Trophoblast cell (in vitro differentiated cells and primary cell): ENCODE data around the gene TMEM38A.
"Not testable (repeated sequence)": the region's sequence is repeated elsewhere in the genome, so short reads cannot be mapped to it uniquely, and the experiment has no call there.

Source experiments
- DNase-seq, 2 donors: peaks; one replicate each; pipeline ENCODE4 v3.0.0-alpha.2; 2016
- H2AFZ ChIP-seq: 2 replicates; pipeline ENCODE4 v1.6.1; 2013; ENCODE audit warnings: low read length, moderate library complexity, mild to moderate bottlenecking; ENCODE audit not compliant: insufficient read depth, poor library complexity
- H2AK5ac ChIP-seq: 2 replicates; pipeline ENCODE4 v1.6.1; 2013; ENCODE audit warnings: mild to moderate bottlenecking, low read length
- H2BK120ac ChIP-seq: 2 replicates; pipeline ENCODE4 v1.6.1; 2013; ENCODE audit warnings: low read length, mild to moderate bottlenecking, moderate library complexity; ENCODE audit not compliant: insufficient read depth, poor library complexity
- H2BK12ac ChIP-seq: 2 replicates; pipeline ENCODE4 v1.6.1; 2013; ENCODE audit warnings: mild to moderate bottlenecking, low read length, moderate library complexity
- H2BK5ac ChIP-seq: 2 replicates; pipeline ENCODE4 v1.6.1; 2013; ENCODE audit warnings: low read length, low read depth, moderate library complexity, mild to moderate bottlenecking; ENCODE audit not compliant: poor library complexity
- H3K14ac ChIP-seq: 2 replicates; pipeline ENCODE4 v1.6.1; 2013; ENCODE audit warnings: mild to moderate bottlenecking, low read length
- H3K18ac ChIP-seq: 2 replicates; pipeline ENCODE4 v1.6.1; 2013; ENCODE audit warnings: mild to moderate bottlenecking, low read length
- H3K23ac ChIP-seq: 2 replicates; pipeline ENCODE4 v1.6.1; 2013; ENCODE audit warnings: low read length
- H3K27ac ChIP-seq: 2 replicates; pipeline ENCODE4 v1.5.1; 2013; ENCODE audit warnings: low read depth, mild to moderate bottlenecking, inconsistent platforms, low read length, moderate library complexity
- H3K27me3 ChIP-seq: 2 replicates; pipeline ENCODE4 v1.6.1; 2013; ENCODE audit warnings: inconsistent platforms, mild to moderate bottlenecking, low read length, moderate library complexity; ENCODE audit not compliant: insufficient read depth
- H3K36me3 ChIP-seq, 2 experiments: 1 replicate in 1 of 2; 2 replicates in 1 of 2; pipeline ENCODE4 v1.6.1; 2013; ENCODE audit warnings: low read length in 2 of 2, mild to moderate bottlenecking in 2 of 2, moderate library complexity in 1 of 2; ENCODE audit not compliant: insufficient read depth in 2 of 2, control insufficient read depth in 1 of 2
- H3K4ac ChIP-seq: 2 replicates; pipeline ENCODE4 v1.6.1; 2013; ENCODE audit warnings: low read depth, mild to moderate bottlenecking, low read length, moderate library complexity
- H3K4me1 ChIP-seq, 2 experiments: 1 replicate in 1 of 2; 2 replicates in 1 of 2; pipeline ENCODE4 v1.6.1; 2013; ENCODE audit warnings: low read length in 2 of 2, mild to moderate bottlenecking in 2 of 2, moderate library complexity in 1 of 2; ENCODE audit not compliant: insufficient read depth in 2 of 2, control insufficient read depth in 1 of 2
- H3K4me2 ChIP-seq: 2 replicates; pipeline ENCODE4 v1.6.1; 2013; ENCODE audit warnings: inconsistent platforms, mild to moderate bottlenecking, low read length, moderate library complexity
- H3K4me3 ChIP-seq: 2 replicates; pipeline ENCODE4 v1.5.1; 2013; ENCODE audit warnings: mild to moderate bottlenecking, low read depth, low read length, inconsistent platforms
- H3K79me1 ChIP-seq: one replicate; pipeline ENCODE4 v1.6.1; 2013; ENCODE audit warnings: low read length
- H3K79me2 ChIP-seq: 2 replicates; pipeline ENCODE4 v1.6.1; 2013; ENCODE audit warnings: low read length, mild to moderate bottlenecking; ENCODE audit not compliant: control insufficient read depth, insufficient read depth, poor library complexity
- H3K9ac ChIP-seq: 2 replicates; pipeline ENCODE4 v1.6.1; 2013; ENCODE audit warnings: mild to moderate bottlenecking, low read length
- H3K9me3 ChIP-seq: 2 replicates; pipeline ENCODE4 v1.6.1; 2013; ENCODE audit warnings: low read depth, mild to moderate bottlenecking, control low read depth, inconsistent platforms, low read length; ENCODE audit not compliant: insufficient read depth
- H4K12ac ChIP-seq: 2 replicates; pipeline ENCODE4 v1.6.1; 2013; ENCODE audit warnings: low read depth, mild to moderate bottlenecking, low read length, moderate library complexity
- H4K8ac ChIP-seq: 2 replicates; pipeline ENCODE4 v1.6.1; 2013; ENCODE audit warnings: low read depth, mild to moderate bottlenecking, low read length, moderate library complexity
- H4K91ac ChIP-seq: one replicate; pipeline ENCODE4 v1.6.1; 2013; ENCODE audit warnings: low read depth, mild to moderate bottlenecking, low read length, moderate library complexity
- WGBS: extraction: QIAGEN DNeasy Blood & Tissue Kit; methylation state at CpG from one replicate; pipeline ENCODE4 v1.1.7; 2013; ENCODE audit warnings: missing lambda C conversion rate; ENCODE audit not compliant: insufficient read length, insufficient coverage; ENCODE audit errors: extremely low coverage; 5-methylcytosine and 5-hydroxymethylcytosine counted together

Gene TMEM38A

DNA sequence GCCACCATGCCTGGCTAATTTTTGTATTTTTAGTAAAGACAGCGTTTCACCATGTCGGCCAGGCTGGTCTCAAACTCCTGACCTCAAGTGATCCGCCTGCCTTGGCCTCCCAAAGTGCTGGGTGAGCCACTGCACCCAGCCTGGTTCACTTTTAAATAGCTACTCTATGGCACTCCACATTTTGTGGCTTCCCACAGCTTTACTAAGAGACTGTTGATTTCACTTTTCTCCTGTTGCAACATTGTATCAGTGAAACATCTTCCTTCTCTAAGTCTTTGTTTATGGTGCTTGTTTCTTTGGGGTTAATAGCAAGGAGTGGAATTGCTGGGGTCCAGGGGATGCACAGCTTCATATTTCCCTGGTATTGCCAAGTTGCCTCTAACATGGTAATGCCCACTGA lies 12.3 kb downstream of the TMEM38A start:
- no peak overlapping the region for H3K9ac ChIP-seq
- no peaks in the 10 kb centered on the region for H3K4me1 ChIP-seq
- no peak overlapping the region for H3K4me2 ChIP-seq
- no peak overlapping the region for H3K4ac ChIP-seq
- no peak overlapping the region for H3K14ac ChIP-seq
- H2AK5ac ChIP-seq, result no peak overlapping the region
- no peak overlapping the region for H2BK120ac ChIP-seq
- H4K12ac ChIP-seq, result no peak overlapping the region
- H4K91ac ChIP-seq, result no peak overlapping the region
- H2BK12ac ChIP-seq, result no peak overlapping the region
- WGBS, result no CpG with 5 or more reads among the region's 3 CpGs
- no peak for DNase-seq
- no peak overlapping the region for H4K8ac ChIP-seq
- H3K4me3 ChIP-seq, result no peak overlapping the region
- H3K27me3 ChIP-seq, result no peaks in the 10 kb centered on the region
- no peaks in the 10 kb centered on the region for H3K79me1 ChIP-seq
- no peak overlapping the region for H3K23ac ChIP-seq
- H3K18ac ChIP-seq, result no peak overlapping the region
- H3K9me3 ChIP-seq, result no peaks in the 10 kb centered on the region
- no peak overlapping the region for H2AFZ ChIP-seq
- no peak overlapping the region for H2BK5ac ChIP-seq
- H3K27ac ChIP-seq, result no peak overlapping the region
- peaks cover 0 to 3% of the 10 kb centered on the region in 2 experiments for H3K36me3 ChIP-seq
- H3K79me2 ChIP-seq, result no peaks in the 10 kb centered on the region

DNA sequence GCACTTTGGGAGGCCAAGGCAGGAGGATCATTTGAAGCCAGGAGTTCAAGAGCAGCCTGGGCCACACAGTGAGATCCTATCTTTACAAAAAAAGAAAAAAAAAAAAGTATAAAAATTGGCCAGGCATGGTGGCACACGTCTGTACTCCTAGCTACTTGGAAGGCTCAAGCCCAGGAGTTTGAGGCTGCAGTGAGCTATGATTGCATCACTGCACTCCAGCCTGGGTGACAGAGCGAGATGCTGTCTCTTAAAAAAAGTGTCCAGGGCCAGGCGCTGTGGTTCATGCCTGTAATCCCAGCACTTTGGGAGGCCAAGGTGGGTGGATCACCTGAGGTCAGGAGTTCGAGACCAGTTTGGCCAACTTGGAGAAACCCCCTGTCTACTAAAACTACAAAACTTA lies 12.9 kb downstream of the TMEM38A start:
- not testable (repeated sequence) for H2AK5ac ChIP-seq, H3K14ac ChIP-seq, H3K79me1 ChIP-seq, H3K4me3 ChIP-seq, H3K27me3 ChIP-seq, H4K91ac ChIP-seq, H3K4me2 ChIP-seq, H2BK12ac ChIP-seq, H3K36me3 ChIP-seq, H2BK5ac ChIP-seq, H3K79me2 ChIP-seq, H2AFZ ChIP-seq, H3K18ac ChIP-seq, H3K9ac ChIP-seq, H4K8ac ChIP-seq, DNase-seq, H3K9me3 ChIP-seq, H3K4ac ChIP-seq, H4K12ac ChIP-seq, H3K23ac ChIP-seq, H3K4me1 ChIP-seq, H3K27ac ChIP-seq, H2BK120ac ChIP-seq
- WGBS, result no CpG with 5 or more reads among the region's 4 CpGs

DNA sequence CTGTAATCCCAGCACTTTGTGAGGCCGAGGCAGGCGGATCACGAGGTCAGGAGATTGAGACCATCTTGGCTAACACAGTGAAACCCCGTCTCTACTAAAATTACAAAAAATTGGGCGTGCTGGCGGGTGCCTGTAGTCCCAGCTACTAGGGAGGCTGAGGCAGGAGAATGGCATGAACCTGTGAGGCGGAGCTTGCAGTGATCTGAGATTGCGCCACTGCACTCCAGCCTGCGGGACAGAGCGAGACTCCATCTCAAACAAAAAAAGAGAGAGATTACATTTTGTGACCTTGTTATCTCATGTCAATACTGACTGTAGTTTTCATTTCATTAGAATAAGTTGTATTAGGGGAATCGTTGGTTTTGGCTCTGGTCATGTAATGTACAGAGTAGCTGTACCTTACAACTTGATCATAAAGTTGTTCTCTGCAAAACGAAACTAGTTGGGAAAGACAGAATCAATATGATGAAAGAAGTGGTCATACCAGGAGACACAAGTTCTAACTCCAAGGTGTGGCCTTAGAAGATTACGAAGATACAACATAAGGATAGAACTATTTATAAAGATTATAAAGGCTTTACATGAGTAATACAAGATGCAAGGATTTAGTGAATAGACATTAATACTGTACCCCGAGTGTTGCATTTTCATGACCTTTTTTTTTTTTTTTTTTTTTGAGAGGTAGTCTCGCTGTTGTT lies 15.3 kb downstream of the TMEM38A start:
- Histone ChIP-seq H3K27ac (no peak overlapping the region), H4K12ac (no peak overlapping the region), H2BK5ac (no peak overlapping the region), H2BK12ac (no peak overlapping the region), H4K91ac (no peak overlapping the region), H4K8ac (no peak overlapping the region), H2BK120ac (no peak overlapping the region), H3K36me3 (peaks cover 0 to 3% of the 10 kb centered on the region in 2 experiments), H3K9ac (no peak overlapping the region), H3K4me1 (no peaks in the 10 kb centered on the region), H3K23ac (no peak overlapping the region), H3K79me2 (no peaks in the 10 kb centered on the region), H3K79me1 (no peaks in the 10 kb centered on the region), H3K14ac (no peak overlapping the region), H3K27me3 (no peaks in the 10 kb centered on the region), H2AK5ac (no peak overlapping the region), H3K4me2 (no peak overlapping the region), H3K4ac (no peak overlapping the region), H3K18ac (no peak overlapping the region), H3K4me3 (no peak overlapping the region), H3K9me3 (no peaks in the 10 kb centered on the region), H2AFZ (no peak overlapping the region)
- DNase-seq, result peak; percentile 70 to 86
- WGBS, result no CpG with 5 or more reads among the region's 15 CpGs

DNA sequence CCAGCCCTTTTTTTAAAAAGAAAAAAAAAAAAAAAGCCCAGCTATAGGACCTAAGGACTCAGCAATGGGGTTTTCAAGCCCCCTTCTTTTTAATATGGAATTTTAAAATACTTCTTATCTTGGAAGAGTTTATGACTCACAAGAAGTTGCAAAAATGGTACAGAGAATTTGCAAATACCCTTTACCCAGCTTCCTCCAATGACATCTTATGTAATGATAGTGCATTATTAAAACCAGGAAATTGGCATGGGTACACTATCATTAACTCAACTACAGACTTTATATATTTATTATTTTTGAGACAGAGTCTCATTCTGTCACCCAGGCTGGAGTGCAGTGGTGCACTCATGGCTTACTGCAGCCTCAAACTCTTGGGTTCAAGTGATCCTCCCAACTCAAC lies 16.1 kb downstream of the TMEM38A start:
- H4K12ac ChIP-seq, result no peak overlapping the region
- no peak overlapping the region for H2BK120ac ChIP-seq
- H2AK5ac ChIP-seq, result no peak overlapping the region
- H3K36me3 ChIP-seq, result no peaks in the 10 kb centered on the region
- no peak overlapping the region for H3K4me3 ChIP-seq
- H3K14ac ChIP-seq, result no peak overlapping the region
- no peak overlapping the region for H4K8ac ChIP-seq
- no peak overlapping the region for H3K4ac ChIP-seq
- no peak overlapping the region for H4K91ac ChIP-seq
- no peaks in the 10 kb centered on the region for H3K4me1 ChIP-seq
- peaks cover 4% of the 10 kb centered on the region for H3K9me3 ChIP-seq
- no peak overlapping the region for H2AFZ ChIP-seq
- no peak overlapping the region for H2BK12ac ChIP-seq
- H2BK5ac ChIP-seq, result no peak overlapping the region
- no peak overlapping the region for H3K9ac ChIP-seq
- no peaks in the 10 kb centered on the region for H3K79me1 ChIP-seq
- DNase-seq, result peak in 1 of 2 donors; percentile 48
- H3K27ac ChIP-seq, result no peak overlapping the region
- no peaks in the 10 kb centered on the region for H3K27me3 ChIP-seq
- no peak overlapping the region for H3K4me2 ChIP-seq
- no peak overlapping the region for H3K18ac ChIP-seq
- H3K23ac ChIP-seq, result no peak overlapping the region
- no peaks in the 10 kb centered on the region for H3K79me2 ChIP-seq
